ENCODE measurements around the gene CREB3. TPM values are rescaled to one million over a fixed set of nuclear protein-coding genes. Genes with fewer than 3 reads are reported as not detected.

CREB3 gene
- total and polyA plus RNA-seq, 9 of the 15 experiments (the other 6 are each of a cell fraction or from before 2014, with no cell fraction given), result 5.7 to 18.3 (median 14.9) TPM

GRCh38 chr9:35776018-35776417, 43.6 kb downstream of the CREB3 start:
- intact Hi-C loops (cut with micrococcal nuclease) (loop anchor here (5.0 kb wide), 1 partner anchor 39 kb away; no protein-coding TSS in a partner anchor), in situ Hi-C loops (cut with MboI) (no loop called here)
- Histone ChIP-seq H3K27me3 (ENCODE audit: control insufficient read depth in 2 of 2, insufficient read depth in 2 of 2, low read length in 2 of 2) (no peaks in the 10 kb centered on the region), H4K20me1 (replicated peaks; ENCODE audit: control insufficient read depth, insufficient read depth, low read length) (no peaks in the 10 kb centered on the region), H3K9me1 (ENCODE audit: control insufficient read depth, insufficient read depth, low read length) (no peaks in the 10 kb centered on the region), H3K27ac (ENCODE audit: extremely low read depth, low read depth, low read length) (peak overlapping the region; percentile 73; the same call in 1 of the 3 replicates), H3K36me3 (ENCODE audit: control insufficient read depth, insufficient read depth, low read length) (0 out of 3 replicates have a peak, but pooled peaks cover 4% of the 10 kb centered on the region), H2AFZ (ENCODE audit: low read depth, low read length) (no peak overlapping the region), H3K9ac (ENCODE audit: insufficient read depth in 1 of 2, low read depth in 2 of 2, low read length in 2 of 2) (no peak overlapping the region), H3K4me3 (no peak overlapping the region), H3K4me2 (ENCODE audit: insufficient read depth, low read length) (no peak overlapping the region; the same call in 1 of the 2 replicates), H3K79me2 (ENCODE audit: control insufficient read depth, insufficient read depth, low read length) (peaks cover 3% of the 10 kb centered on the region; the same call in 2 of the 3 replicates), H3K9me3 (replicated peaks; ENCODE audit: control insufficient read depth, insufficient read depth, low read depth, low read length) (no peaks in the 10 kb centered on the region), H3K4me1 (replicated peaks in 1 of 2; ENCODE audit: control insufficient read depth in 2 of 2, insufficient read depth in 2 of 2, low read length in 2 of 2) (peaks cover 6 to 21% of the 10 kb centered on the region in 2 experiments; a peak in 4 of 5 replicates)
- FAIRE-seq (no peak), DNase-seq (ENCODE audit: extremely low read depth in 1 of 4, low spot score in 3 of 4) (peak in 2 of 4 experiments; percentile 8 to 20), ATAC-seq (peak; percentile 51; the same call in 2 of the 3 replicates)
- 38% methylated on average over 3 of the region's 4 CpGs for WGBS (ENCODE audit: insufficient coverage, low coverage, missing lambda C conversion rate)
- no peak for TF ChIP-seq U2AF1 (optimal IDR thresholded peaks at IDR 0.05; ENCODE audit: low read depth, low read length)
- TF ChIP-seq C11orf30 (IDR thresholded peaks at IDR 0.05; ENCODE audit: low read depth), result peak; percentile 40; the same call in 1 of the 2 replicates
- no peak for TF ChIP-seq SAFB (IDR thresholded peaks at IDR 0.05; ENCODE audit: borderline replicate concordance, low read depth, low read length)
- no peak for TF ChIP-seq NKRF (IDR thresholded peaks at IDR 0.05; ENCODE audit: borderline replicate concordance)
- no peak for TF ChIP-seq TCF7 (IDR thresholded peaks at IDR 0.05; ENCODE audit: borderline replicate concordance)
- peak; percentile 52; the same call in 1 of the 2 replicates for TF ChIP-seq NFE2 (IDR thresholded peaks at IDR 0.05; ENCODE audit: low read depth)
- TF ChIP-seq TEAD1 (CRISPR knock-in tag; IDR thresholded peaks at IDR 0.05), result no peak
- no peak for TF ChIP-seq DNMT1 (IDR thresholded peaks at IDR 0.05)
- TF ChIP-seq, protein P1, sequence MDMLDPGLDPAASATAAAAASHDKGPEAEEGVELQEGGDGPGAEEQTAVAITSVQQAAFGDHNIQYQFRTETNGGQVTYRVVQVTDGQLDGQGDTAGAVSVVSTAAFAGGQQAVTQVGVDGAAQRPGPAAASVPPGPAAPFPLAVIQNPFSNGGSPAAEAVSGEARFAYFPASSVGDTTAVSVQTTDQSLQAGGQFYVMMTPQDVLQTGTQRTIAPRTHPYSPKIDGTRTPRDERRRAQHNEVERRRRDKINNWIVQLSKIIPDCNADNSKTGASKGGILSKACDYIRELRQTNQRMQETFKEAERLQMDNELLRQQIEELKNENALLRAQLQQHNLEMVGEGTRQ (CRISPR knock-in tag; IDR thresholded peaks at IDR 0.05), result no peak
- TF ChIP-seq, protein P2, sequence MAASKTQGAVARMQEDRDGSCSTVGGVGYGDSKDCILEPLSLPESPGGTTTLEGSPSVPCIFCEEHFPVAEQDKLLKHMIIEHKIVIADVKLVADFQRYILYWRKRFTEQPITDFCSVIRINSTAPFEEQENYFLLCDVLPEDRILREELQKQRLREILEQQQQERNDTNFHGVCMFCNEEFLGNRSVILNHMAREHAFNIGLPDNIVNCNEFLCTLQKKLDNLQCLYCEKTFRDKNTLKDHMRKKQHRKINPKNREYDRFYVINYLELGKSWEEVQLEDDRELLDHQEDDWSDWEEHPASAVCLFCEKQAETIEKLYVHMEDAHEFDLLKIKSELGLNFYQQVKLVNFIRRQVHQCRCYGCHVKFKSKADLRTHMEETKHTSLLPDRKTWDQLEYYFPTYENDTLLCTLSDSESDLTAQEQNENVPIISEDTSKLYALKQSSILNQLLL (CRISPR knock-in tag; IDR thresholded peaks at IDR 0.05; ENCODE audit: borderline replicate concordance), result no peak
- TF ChIP-seq ZNF384 (IDR thresholded peaks at IDR 0.05; ENCODE audit: low read depth, low read length), result peak; percentile 32; the same call in 1 of the 2 replicates
- no peak for TF ChIP-seq ZNF239 (CRISPR knock-in tag; IDR thresholded peaks at IDR 0.05)
- peak; percentile 13; the same call in 1 of the 2 replicates for TF ChIP-seq ZNF316 (IDR thresholded peaks at IDR 0.05)
- no peak for TF ChIP-seq TEAD4 (IDR thresholded peaks at IDR 0.05; ENCODE audit: low read length)
- no peak for TF ChIP-seq TEAD4 (CRISPR knock-in tag; IDR thresholded peaks at IDR 0.05; ENCODE audit: borderline replicate concordance)
- TF ChIP-seq ZFPM2 (CRISPR knock-in tag; IDR thresholded peaks at IDR 0.05), result no peak
- no TSS peak for BruUV-seq (replicated peaks)
- ChIA-PET POLR2A (interaction anchor here (0.9 kb wide), 1 partner anchor 9 kb away, joined by 3 read pairs; no protein-coding TSS in a partner anchor), CTCF (ENCODE audit: low intra/inter-chr PET ratio) (interaction anchor here (0.6 kb wide), 1 partner anchor 419 kb away, joined by 6 read pairs; no protein-coding TSS in a partner anchor)
